Measurements from ENCODE around the gene XCL2. TPM values are rescaled to one million over a fixed set of nuclear protein-coding genes. Genes with fewer than 3 reads are reported as not detected.

XCL2 gene
- total and polyA plus RNA-seq, 10 of the 15 experiments (the other 5 are each of a cell fraction or from before 2014, with no cell fraction given), result 0.50 to 299 (median 4.8) TPM

DNA sequence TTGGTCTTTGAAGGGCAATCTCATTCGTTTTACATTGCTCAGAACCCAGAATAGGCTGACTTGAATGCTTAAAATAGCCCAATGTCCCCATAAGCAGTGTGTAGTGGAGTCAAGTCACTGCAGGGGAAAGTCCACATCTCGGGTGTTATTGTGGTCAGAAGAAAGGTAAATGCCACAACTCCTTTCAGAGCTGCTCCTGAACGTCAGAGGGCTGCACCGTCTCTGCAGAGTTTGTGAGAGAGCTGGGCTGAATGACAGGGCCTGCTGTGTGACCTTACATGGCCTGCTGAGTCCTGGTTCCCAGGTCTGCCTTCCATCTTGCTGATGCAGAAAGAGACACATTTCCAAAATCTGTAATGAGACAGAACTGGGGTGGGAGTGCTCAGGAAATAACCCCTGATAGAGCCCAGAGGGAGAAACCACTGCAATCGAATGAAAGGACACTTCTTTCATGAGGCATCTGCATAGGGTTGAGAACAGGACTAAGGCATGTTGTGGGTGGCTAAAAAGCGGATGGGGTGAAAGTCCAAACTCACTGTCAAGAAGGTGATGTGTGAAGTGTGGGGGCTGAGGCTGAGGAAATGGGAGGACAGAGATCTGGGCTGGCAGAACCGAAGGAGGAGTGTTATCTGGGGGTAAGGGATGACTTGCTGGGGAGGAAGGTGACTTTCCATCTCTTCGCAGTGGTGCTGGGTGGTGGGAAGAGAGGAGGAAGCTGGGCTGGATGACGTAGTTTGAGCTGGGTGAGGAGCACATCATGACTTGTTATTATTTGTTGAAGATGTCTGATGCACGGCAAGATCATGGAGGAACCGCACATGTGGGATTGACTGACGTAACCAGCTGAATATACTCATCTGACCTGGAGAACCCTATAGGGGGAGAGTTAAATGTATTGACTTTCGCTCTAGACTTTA, 33.7 kb downstream of the XCL2 start (continued):
- TF ChIP-seq, protein P1, sequence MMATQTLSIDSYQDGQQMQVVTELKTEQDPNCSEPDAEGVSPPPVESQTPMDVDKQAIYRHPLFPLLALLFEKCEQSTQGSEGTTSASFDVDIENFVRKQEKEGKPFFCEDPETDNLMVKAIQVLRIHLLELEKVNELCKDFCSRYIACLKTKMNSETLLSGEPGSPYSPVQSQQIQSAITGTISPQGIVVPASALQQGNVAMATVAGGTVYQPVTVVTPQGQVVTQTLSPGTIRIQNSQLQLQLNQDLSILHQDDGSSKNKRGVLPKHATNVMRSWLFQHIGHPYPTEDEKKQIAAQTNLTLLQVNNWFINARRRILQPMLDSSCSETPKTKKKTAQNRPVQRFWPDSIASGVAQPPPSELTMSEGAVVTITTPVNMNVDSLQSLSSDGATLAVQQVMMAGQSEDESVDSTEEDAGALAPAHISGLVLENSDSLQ (IDR thresholded peaks at IDR 0.05), result peak; percentile 95
- TF ChIP-seq NFXL1 (IDR thresholded peaks at IDR 0.05; ENCODE audit: borderline replicate concordance), result peak; percentile 100
- no peak for TF ChIP-seq POLR2AphosphoS5 (IDR thresholded peaks at IDR 0.05; ENCODE audit: low read length)
- no peak for TF ChIP-seq TCF7 (IDR thresholded peaks at IDR 0.05; ENCODE audit: borderline replicate concordance)
- TF ChIP-seq SMC3 (IDR thresholded peaks at IDR 0.05; ENCODE audit: borderline replicate concordance, low read length), result no peak
- TF ChIP-seq CHD1 (IDR thresholded peaks at IDR 0.05; ENCODE audit: low read depth, low read length), result no peak
- no peak for TF ChIP-seq SIX5 (IDR thresholded peaks at IDR 0.05; ENCODE audit: low read depth, low read length, severe bottlenecking)
- no peak for TF ChIP-seq HDAC2 (IDR thresholded peaks at IDR 0.05)
- TF ChIP-seq, protein P2, sequence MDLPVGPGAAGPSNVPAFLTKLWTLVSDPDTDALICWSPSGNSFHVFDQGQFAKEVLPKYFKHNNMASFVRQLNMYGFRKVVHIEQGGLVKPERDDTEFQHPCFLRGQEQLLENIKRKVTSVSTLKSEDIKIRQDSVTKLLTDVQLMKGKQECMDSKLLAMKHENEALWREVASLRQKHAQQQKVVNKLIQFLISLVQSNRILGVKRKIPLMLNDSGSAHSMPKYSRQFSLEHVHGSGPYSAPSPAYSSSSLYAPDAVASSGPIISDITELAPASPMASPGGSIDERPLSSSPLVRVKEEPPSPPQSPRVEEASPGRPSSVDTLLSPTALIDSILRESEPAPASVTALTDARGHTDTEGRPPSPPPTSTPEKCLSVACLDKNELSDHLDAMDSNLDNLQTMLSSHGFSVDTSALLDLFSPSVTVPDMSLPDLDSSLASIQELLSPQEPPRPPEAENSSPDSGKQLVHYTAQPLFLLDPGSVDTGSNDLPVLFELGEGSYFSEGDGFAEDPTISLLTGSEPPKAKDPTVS (IDR thresholded peaks at IDR 0.05; ENCODE audit: low read depth, low read length), result no peak
- TF ChIP-seq, protein P3, sequence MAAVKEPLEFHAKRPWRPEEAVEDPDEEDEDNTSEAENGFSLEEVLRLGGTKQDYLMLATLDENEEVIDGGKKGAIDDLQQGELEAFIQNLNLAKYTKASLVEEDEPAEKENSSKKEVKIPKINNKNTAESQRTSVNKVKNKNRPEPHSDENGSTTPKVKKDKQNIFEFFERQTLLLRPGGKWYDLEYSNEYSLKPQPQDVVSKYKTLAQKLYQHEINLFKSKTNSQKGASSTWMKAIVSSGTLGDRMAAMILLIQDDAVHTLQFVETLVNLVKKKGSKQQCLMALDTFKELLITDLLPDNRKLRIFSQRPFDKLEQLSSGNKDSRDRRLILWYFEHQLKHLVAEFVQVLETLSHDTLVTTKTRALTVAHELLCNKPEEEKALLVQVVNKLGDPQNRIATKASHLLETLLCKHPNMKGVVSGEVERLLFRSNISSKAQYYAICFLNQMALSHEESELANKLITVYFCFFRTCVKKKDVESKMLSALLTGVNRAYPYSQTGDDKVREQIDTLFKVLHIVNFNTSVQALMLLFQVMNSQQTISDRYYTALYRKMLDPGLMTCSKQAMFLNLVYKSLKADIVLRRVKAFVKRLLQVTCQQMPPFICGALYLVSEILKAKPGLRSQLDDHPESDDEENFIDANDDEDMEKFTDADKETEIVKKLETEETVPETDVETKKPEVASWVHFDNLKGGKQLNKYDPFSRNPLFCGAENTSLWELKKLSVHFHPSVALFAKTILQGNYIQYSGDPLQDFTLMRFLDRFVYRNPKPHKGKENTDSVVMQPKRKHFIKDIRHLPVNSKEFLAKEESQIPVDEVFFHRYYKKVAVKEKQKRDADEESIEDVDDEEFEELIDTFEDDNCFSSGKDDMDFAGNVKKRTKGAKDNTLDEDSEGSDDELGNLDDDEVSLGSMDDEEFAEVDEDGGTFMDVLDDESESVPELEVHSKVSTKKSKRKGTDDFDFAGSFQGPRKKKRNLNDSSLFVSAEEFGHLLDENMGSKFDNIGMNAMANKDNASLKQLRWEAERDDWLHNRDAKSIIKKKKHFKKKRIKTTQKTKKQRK (IDR thresholded peaks at IDR 0.05; ENCODE audit: low read depth, low read length), result no peak
- TF ChIP-seq SRF (IDR thresholded peaks at IDR 0.05; ENCODE audit: low read depth in 2 of 2, low read length in 2 of 2), result peak; percentile 30 to 85
- TF ChIP-seq, protein P4, sequence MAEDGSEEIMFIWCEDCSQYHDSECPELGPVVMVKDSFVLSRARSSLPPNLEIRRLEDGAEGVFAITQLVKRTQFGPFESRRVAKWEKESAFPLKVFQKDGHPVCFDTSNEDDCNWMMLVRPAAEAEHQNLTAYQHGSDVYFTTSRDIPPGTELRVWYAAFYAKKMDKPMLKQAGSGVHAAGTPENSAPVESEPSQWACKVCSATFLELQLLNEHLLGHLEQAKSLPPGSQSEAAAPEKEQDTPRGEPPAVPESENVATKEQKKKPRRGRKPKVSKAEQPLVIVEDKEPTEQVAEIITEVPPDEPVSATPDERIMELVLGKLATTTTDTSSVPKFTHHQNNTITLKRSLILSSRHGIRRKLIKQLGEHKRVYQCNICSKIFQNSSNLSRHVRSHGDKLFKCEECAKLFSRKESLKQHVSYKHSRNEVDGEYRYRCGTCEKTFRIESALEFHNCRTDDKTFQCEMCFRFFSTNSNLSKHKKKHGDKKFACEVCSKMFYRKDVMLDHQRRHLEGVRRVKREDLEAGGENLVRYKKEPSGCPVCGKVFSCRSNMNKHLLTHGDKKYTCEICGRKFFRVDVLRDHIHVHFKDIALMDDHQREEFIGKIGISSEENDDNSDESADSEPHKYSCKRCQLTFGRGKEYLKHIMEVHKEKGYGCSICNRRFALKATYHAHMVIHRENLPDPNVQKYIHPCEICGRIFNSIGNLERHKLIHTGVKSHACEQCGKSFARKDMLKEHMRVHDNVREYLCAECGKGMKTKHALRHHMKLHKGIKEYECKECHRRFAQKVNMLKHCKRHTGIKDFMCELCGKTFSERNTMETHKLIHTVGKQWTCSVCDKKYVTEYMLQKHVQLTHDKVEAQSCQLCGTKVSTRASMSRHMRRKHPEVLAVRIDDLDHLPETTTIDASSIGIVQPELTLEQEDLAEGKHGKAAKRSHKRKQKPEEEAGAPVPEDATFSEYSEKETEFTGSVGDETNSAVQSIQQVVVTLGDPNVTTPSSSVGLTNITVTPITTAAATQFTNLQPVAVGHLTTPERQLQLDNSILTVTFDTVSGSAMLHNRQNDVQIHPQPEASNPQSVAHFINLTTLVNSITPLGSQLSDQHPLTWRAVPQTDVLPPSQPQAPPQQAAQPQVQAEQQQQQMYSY (CRISPR knock-in tag; IDR thresholded peaks at IDR 0.05), result no peak
- no peak for TF ChIP-seq RFX5 (IDR thresholded peaks at IDR 0.05; ENCODE audit: low read depth, low read length)
- TF ChIP-seq NR2F1 (conservative IDR thresholded peaks at IDR 0.05), result peak; percentile 94
- no peak for TF ChIP-seq HDAC6 (IDR thresholded peaks at IDR 0.05; ENCODE audit: unreplicated experiment)
- TF ChIP-seq TCF12 (IDR thresholded peaks at IDR 0.05; ENCODE audit: low read depth, low read length), result peak; percentile 49; the same call in 1 of the 2 replicates
- peak; percentile 98 for TF ChIP-seq IKZF1 (conservative IDR thresholded peaks at IDR 0.05)
- TF ChIP-seq GABPA (IDR thresholded peaks at IDR 0.05; ENCODE audit: low read depth), result no peak
- TF ChIP-seq EED (IDR thresholded peaks at IDR 0.05; ENCODE audit: low read depth), result peak; percentile 51; the same call in 1 of the 2 replicates
